ENCODE data around the gene GCNA. TPM values are rescaled to one million over a fixed set of nuclear protein-coding genes. Genes with fewer than 3 reads are reported as not detected.

Gene GCNA
- total RNA-seq, 1 experiment from 2014 or later: 0.98 TPM

GRCh38 chrX:71638409-71638808 lies 60.2 kb downstream of the GCNA start:
- ChIA-PET POLR2A (no interaction called here), RAD21 (ENCODE audit: low non-redundant PET in 1 of 2, low total read pairs in 2 of 2, uncharacterized antibody in 2 of 2, unreplicated experiment in 2 of 2) (no interaction called here), CTCF (no interaction called here)
- DNase-seq (ENCODE audit: low read depth, low spot score) (no peak), ATAC-seq (no peak)
- Histone ChIP-seq H3K4me3 (replicated peaks in 1 of 2; ENCODE audit: low read depth in 1 of 2, low read length in 2 of 2) (no peak overlapping the region), H2AFZ (ENCODE audit: low read depth, low read length, poor library complexity, severe bottlenecking) (no peak overlapping the region), H3K27me3 (ENCODE audit: insufficient read depth, low read length) (no peaks in the 10 kb centered on the region), H3K27ac (ENCODE audit: low read depth, low read length) (no peak overlapping the region), H3K9me2 (ENCODE audit: insufficient read depth) (no peaks in the 10 kb centered on the region), H3K79me2 (ENCODE audit: insufficient read depth, low read length) (no peaks in the 10 kb centered on the region), H3K9me3 (ENCODE audit: control insufficient read depth in 1 of 2, insufficient read depth in 1 of 2, low read depth in 1 of 2, low read length in 2 of 2) (no peaks in the 10 kb centered on the region), H4K20me1 (ENCODE audit: insufficient read depth) (no peaks in the 10 kb centered on the region), H3K9ac (ENCODE audit: low read length) (no peak overlapping the region), H3K4me1 (ENCODE audit: control insufficient read depth in 1 of 2, insufficient read depth in 2 of 2, low read length in 2 of 2) (no peaks in the 10 kb centered on the region), H3K4me2 (ENCODE audit: low read length) (no peak overlapping the region), H3K36me3 (ENCODE audit: control insufficient read depth in 1 of 2, insufficient read depth in 2 of 2, low read length in 2 of 2) (no peaks in the 10 kb centered on the region)
- BruUV-seq (replicated peaks): no TSS peak
- intact Hi-C loops (cut with micrococcal nuclease): no loop called here
- TF ChIP-seq EGR1 (IDR thresholded peaks at IDR 0.05; ENCODE audit: low read depth) (no peak), RAD21 (IDR thresholded peaks at IDR 0.05; ENCODE audit: low read depth) (no peak), SP1 (IDR thresholded peaks at IDR 0.05; ENCODE audit: low read depth) (no peak), ZFX (IDR thresholded peaks at IDR 0.05) (no peak), MAX (IDR thresholded peaks at IDR 0.05) (no peak), ATF3 (IDR thresholded peaks at IDR 0.05) (no peak), POLR2A (IDR thresholded peaks at IDR 0.05; ENCODE audit: borderline replicate concordance, extremely low read depth, insufficient read depth, insufficient read length) (no peak)
- TF ChIP-seq, protein P1, sequence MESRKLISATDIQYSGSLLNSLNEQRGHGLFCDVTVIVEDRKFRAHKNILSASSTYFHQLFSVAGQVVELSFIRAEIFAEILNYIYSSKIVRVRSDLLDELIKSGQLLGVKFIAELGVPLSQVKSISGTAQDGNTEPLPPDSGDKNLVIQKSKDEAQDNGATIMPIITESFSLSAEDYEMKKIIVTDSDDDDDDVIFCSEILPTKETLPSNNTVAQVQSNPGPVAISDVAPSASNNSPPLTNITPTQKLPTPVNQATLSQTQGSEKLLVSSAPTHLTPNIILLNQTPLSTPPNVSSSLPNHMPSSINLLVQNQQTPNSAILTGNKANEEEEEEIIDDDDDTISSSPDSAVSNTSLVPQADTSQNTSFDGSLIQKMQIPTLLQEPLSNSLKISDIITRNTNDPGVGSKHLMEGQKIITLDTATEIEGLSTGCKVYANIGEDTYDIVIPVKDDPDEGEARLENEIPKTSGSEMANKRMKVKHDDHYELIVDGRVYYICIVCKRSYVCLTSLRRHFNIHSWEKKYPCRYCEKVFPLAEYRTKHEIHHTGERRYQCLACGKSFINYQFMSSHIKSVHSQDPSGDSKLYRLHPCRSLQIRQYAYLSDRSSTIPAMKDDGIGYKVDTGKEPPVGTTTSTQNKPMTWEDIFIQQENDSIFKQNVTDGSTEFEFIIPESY (IDR thresholded peaks at IDR 0.05; ENCODE audit: extremely low read depth, insufficient replicate concordance, low read length): no peak
- TF ChIP-seq, protein P2, sequence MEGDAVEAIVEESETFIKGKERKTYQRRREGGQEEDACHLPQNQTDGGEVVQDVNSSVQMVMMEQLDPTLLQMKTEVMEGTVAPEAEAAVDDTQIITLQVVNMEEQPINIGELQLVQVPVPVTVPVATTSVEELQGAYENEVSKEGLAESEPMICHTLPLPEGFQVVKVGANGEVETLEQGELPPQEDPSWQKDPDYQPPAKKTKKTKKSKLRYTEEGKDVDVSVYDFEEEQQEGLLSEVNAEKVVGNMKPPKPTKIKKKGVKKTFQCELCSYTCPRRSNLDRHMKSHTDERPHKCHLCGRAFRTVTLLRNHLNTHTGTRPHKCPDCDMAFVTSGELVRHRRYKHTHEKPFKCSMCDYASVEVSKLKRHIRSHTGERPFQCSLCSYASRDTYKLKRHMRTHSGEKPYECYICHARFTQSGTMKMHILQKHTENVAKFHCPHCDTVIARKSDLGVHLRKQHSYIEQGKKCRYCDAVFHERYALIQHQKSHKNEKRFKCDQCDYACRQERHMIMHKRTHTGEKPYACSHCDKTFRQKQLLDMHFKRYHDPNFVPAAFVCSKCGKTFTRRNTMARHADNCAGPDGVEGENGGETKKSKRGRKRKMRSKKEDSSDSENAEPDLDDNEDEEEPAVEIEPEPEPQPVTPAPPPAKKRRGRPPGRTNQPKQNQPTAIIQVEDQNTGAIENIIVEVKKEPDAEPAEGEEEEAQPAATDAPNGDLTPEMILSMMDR (IDR thresholded peaks at IDR 0.05 in 2 of 3, conservative IDR thresholded peaks at IDR 0.05 in 1 of 3; ENCODE audit: borderline replicate concordance in 1 of 3, insufficient read depth in 1 of 3, low read depth in 2 of 3, low read length in 2 of 3): no peak

All from HCT116 (cell line).